GM19372 (cell line): ENCODE measurements around the gene HIPK1.

ENCODE experiments used
- ATAC-seq: cut with Tn5 transposase; IDR thresholded peaks from one replicate; pipeline ENCODE4 v1.9.1; 2021; ENCODE audit warnings: mild to moderate bottlenecking, low read depth, moderate library complexity; ENCODE audit not compliant: unreplicated experiment

The HIPK1 gene

DNA sequence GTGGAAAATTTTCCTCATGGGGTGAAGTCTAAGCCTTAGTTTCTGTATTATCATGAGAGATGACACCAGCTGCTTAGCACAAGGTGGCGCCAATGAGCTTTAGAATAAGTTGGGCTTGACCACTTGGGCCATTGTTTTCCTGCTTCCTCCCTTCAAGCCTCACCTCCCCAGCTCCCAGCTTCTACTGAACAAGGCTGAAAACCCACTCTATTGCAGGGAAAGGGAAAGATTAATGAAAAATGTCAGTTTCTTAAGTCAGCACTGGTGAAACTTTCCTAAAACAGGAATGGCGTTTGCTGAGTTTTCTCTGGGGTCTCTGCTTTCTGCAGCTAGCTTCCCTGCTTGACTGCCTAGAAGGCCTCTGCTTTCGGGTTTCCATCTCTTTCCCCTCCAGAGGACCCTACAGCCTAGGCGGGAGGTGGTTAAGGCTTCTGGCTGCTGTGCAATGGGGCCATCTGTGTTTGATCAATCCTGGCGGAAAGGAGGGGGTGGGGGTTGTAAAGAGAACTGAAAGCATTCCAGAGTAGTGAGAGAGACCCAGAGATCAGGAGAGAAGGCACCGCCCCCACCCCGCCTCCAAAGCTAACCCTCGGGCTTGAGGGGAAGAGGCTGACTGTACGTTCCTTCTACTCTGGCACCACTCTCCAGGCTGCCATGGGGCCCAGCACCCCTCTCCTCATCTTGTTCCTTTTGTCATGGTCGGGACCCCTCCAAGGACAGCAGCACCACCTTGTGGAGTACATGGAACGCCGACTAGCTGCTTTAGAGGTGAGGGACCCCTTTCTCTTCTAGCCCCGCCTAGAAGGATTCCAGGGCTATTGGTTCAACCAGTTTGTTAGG lies 50.0 kb downstream of the HIPK1 start, which contains the start of gene OLFML3:
OLFML3 (plus strand) TSS at position 612 of the 840 bp plus-strand sequence; CDS start at position 655, 43 bp downstream.
- peak; percentile 62 for ATAC-seq

DNA sequence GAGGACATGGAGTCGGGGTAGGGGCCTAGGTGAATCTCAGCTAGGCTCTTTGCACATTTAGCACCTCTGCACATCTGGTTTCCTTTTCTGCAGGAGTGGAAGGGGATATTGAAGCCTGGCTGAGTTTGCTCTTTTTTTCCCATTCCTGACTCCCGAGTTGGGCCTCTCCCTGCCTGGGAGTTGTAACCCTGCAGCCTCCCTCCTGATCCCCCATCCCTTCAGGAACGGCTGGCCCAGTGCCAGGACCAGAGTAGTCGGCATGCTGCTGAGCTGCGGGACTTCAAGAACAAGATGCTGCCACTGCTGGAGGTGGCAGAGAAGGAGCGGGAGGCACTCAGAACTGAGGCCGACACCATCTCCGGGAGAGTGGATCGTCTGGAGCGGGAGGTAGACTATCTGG lies 51.0 kb downstream of the HIPK1 start:
- ATAC-seq = no peak

DNA sequence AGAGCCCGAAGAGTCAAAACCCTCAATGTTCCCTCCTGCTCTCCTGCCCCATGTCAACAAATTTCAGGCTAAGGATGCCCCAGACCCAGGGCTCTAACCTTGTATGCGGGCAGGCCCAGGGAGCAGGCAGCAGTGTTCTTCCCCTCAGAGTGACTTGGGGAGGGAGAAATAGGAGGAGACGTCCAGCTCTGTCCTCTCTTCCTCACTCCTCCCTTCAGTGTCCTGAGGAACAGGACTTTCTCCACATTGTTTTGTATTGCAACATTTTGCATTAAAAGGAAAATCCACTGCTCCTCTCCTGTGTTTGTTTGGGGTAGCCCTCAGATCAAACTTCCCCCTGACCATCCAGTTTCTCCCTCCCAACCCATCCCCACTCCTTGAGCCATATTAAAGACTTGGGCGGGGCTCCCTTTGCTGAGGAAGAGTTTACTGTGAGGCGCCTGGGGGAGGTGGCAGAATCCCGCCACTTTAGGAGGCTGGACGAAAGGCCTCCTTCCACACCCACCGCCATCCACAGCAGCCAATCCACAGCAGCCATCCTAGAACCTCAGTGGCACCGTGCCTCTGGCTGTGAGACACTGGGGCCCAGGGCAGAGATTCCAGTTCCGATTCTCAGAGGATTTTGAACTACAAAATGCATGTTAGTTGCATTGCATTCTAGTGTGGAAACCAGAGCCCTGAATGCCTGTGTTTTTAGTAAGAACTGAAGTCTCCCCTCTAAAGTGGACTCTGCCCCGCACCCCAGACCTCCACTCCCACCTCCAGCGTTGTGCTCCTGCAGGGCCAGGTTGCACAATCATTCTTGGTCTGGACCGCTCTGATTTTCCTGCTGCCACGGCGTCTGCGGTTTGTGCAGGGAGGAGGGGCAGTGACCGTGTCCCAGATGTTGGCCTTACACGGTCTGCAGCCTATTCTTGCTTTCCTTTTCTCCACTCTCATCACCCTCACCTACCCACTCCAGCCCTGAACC lies 53.1 kb downstream of the HIPK1 start:
- ATAC-seq = no peak

DNA sequence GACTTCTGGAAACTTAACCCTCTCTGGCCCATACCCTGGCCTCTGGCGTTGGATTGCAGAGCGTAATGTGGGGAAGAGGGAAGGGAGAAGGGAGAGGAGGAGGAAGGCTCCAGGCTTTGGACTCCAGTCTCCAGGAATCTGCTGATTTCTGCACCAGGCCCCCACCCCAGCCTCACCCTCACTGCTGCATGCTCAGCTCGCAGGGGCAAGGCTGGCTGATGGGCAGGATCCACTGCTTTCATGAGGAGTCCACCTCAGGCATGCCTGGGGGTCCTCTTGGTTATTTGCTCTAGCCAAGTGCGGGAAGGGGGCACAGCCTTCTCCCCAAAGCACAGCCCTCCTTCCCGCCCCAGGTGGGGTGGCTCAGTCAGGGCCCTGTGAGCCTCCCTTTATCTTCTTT lies 53.8 kb downstream of the HIPK1 start:
- ATAC-seq = no peak

DNA sequence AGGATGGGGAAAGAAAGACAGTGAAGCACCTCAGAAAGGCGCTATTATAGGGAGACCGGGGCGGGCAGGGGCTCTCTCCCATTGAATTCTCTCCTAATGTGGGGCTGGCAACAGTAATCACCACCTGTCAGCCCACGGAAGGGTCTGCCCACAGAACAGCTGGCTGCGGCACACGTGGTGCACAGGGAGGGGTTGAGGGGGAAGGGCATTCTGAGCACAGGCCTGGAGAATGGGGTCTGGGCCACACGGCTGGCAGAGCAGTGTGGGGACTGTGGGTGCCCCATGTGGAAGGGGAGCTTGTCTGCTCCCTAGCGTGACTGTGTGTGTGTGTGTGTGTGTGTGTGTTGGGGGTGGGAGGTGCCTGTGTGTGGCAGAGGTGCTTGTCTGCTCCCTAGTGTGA lies 54.3 kb downstream of the HIPK1 start:
- no peak for ATAC-seq

DNA sequence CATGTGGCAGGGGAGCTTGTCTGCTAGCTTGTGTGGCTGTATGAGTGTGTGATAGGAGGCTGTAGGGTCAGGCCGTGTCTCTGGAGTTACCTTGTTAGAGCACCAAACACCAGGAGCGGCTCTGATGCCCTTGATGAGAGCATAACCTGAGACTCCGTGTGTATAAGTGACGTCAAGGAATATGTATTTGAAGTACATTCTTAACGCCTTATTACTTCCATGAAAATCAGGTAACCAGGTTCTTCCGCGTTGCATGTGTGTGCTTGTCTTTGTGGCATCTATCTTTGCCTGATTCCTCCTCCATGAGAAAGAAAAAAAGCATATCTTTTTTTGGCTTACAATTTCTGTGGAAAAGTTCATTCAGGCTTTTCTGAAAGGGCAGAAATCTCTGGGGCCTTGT lies 54.7 kb downstream of the HIPK1 start:
- ATAC-seq = no peak

DNA sequence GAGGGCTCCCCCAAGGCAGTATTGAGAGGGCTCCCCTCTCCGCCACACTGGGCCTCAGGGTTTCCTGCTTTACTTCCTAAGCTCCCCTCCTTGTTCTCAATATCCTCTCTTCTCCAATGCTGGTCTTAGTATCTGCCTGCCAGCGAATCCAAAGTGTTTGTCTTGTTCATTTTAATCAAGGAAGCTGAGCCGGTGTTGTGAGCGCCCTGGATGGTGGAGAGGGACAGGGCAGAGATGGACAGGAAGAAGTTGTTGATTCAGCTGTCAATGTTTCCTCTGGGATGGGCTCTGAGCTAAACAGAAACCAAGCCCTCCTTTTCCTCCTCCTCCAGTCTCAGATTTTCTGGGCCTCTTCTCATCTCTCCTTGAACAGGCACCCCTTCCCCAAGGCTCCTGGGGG lies 55.6 kb downstream of the HIPK1 start:
- ATAC-seq = no peak

DNA sequence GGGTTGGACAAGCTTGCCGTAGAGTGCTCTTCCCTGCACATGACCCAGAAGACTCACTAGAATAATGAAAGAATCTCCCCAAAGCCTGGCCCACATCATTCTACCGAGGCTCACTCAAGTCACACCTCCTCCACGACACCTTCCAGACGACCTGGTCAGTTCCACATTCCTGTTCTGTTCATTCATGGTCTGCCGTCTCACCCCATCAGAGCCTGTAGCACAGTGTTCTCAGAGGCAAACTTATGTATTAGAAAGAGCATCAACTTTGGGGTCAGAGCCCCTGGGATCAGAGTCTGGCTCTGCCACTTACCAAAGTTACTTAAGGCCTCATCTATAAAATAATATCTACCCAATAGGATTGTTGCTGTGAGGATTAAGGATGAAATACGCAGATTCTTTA lies 57.7 kb downstream of the HIPK1 start:
- ATAC-seq = no peak

DNA sequence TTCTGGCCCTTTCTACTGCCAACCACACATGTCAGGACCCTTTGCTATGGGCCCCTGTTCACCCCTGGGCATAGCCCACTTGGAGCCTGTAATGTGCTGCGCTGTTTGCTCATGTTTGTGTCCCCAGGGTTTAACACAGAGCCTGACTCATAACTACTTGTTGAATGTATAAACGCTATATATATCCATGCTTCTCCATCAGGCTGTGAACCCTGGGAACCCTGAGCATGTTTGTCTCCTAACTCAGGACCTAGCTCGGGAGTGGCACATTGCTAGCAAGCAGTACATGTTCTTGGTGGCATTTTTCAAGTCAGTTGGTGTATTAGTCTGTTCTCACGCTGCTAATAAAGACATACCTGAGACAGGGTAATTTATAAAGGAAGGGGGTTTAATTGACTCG lies 58.1 kb downstream of the HIPK1 start:
- ATAC-seq = no peak

DNA sequence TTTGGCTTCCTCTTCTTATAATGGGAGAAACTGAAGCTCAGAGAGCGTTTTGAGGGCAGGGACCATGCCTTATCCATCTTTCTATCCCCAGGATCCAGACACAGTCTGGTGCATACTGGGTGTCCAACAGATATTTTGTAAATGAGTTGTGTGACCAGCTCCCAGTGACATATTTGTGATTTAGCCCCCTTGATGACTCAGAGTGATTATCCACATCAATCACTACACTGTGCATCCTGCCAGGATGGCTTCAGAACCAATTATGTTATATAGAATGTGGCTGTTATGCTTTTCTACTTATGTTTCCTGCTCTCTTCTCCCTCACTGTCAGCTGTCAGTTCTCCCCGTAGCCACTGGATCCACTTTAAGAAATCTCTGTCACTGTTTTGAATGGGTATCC lies 61.4 kb downstream of the HIPK1 start:
- no peak for ATAC-seq

DNA sequence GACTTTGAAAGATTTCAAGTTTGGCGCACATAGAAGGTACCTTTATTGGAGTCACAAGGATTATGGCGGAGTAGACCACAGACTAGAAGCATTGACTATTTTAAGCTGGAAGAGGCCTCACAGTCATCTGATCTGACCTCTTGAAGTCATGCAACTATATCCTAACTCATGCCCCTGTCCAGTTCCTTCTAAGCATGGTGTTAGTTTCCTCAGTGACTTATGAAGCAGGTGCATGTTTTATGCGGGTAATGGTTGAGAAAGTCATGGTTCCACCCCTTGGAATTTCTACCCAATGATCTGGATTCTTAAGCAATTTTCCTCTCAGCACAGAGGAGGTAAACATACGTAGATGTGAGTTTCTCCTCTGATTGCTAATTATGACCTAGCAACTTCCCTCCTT lies 61.8 kb downstream of the HIPK1 start:
- no peak for ATAC-seq

DNA sequence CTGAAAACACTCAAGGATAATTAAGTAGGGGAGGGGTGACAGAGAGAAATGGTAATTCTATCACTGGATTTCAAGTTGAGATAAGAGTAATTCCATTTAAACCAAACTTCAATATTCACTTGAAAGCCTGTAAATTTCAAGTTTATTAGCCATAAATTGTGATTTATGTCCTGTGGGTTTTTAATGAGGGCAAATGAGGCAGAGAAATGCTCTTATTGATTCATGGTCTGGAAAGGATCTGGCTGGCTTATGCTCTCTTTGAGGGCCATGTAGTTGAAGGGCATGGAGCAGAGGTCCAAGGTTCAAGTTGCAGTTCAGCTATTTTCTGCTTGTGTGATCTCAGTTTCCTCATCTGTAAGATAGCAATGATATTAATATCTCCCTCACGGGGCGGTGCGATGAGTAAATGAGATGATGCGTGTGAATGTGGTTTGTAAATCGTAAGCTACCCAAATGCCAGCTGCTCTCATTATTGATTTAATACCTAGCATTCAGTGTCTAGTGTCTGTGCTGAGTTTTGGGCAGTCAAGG lies 62.4 kb downstream of the HIPK1 start:
- no peak for ATAC-seq

DNA sequence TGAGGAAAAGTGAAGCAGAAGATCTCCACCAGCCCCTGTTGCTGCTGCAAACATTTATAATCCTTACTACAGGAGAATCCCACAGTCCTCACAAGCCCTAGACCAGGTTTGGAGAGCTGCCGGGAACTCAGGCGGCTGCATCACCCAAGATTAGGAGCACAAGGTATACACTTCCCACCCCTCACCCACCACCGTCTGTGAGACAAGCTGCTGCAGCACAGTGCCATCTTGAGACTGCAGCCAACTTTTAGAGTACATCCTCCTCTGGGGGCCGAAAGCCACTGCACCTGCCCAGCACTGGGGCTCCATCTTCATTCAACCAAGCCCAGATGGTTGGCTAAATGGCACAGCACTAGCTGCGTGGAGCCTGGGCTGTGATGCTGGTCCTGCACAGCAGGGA lies 63.9 kb downstream of the HIPK1 start:
- no peak for ATAC-seq

DNA sequence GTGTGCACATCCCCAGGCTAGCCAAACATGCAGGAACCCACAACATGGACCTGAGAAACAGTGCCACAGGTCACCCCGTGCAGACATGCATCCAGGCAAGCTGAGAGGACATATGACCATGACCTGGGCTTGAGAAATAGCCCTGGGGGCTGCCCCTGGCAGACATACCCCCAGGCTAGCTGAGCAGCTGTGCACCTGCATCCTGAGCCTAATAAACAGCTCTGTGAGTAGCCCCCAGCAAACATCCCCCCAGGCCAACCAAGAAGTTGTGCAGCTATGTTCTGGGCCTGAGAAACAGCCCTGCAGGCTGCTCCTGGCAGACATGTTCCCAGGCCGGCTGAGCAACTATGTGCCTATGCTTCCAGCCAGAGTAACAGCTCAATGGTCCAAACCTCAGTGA lies 64.6 kb downstream of the HIPK1 start:
- ATAC-seq = no peak

DNA sequence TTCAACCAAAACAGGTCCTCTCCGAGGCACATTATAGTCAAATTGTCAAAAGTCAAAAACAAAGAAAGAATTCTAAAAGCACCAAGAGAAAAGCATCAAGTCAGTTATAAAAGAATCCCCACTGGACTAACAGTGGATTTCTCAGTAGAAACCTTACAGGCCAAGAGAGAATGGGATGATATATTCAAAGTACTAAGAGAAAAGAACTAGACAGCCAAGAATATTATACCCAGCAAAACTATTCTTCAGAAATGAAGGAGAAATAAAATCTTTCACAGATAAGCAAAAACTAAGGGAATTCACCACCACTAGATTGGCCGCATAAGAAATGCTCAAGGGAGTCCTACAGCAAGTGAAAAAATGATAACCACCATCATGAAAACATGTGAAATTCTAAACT lies 66.3 kb downstream of the HIPK1 start:
- ATAC-seq = no peak

DNA sequence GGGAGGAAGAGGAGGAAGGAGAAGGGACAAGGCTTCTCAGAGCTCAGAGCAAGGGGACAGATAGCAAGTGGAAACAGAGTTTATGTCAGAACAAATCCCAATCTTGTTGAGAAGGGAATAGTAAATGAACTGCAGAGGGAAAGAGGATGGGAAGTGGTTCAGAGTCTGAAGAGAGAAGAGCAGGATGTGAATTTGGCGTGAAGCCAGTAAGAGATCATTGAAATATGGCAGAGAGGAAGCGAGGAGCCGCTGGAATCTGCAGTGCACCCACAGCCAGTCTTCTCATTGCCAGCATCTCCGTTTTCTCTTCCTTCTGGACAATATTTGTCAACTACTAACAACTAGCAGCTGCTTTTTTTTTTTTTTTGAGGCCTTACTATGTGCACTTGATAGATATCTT lies 69.2 kb downstream of the HIPK1 start:
- no peak for ATAC-seq

DNA sequence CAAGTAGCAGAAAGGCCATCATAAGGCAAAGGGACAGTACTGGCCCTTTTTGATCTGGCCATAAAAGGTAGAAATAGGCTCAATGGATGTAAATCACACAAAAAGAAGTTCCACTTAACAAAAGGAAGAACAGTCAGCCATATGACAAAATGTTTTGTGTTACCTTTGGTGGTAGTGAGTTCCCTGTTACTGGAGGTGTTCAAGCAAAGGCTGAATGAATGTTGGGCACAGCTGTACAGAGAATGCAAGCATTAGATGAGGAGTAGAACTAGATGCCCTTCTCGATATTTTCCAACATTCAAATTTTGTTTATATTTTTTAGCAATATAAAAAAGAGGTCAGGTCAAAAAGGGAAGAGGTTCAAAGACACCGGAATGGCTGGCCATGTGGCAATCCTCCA lies 70.1 kb downstream of the HIPK1 start:
- ATAC-seq = no peak

DNA sequence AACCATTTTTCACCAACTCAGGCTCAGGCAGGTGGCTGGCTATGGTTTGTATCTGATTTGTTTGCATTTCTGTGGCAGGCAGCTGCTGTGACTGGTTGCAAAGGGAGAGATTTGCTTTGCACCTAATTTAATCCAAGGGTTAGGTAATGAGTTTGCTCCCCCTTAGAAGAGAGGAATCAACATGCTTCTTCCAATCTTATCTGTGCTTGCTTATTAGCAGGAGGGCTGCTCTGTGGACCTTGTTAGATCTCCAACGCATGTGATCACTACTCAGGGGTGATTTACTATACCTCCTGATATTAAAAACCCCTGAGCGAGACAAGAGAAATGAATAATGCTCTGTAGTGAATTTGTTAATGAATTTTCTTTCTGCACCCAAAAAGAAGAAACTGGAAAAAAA lies 70.7 kb downstream of the HIPK1 start:
- no peak for ATAC-seq

DNA sequence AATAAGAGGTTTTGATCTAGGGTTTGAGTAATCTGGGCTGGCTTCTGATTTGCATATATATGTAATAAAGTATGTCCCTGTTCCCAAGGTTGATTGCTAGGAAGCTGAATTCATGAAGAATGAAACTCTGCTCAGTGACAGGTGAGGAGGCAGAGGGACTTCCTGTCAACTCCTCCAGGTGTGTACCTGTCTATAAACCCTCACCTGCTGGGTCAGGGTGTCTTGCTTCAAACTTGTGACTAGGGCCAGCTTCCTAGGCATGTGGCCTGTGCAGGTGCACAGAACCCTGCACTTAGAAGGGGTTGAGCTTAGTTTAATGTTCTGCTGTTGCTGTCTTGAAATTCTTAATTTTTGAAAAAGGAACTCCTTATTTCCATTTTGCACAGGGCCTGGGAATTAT lies 71.3 kb downstream of the HIPK1 start:
- ATAC-seq = no peak

DNA sequence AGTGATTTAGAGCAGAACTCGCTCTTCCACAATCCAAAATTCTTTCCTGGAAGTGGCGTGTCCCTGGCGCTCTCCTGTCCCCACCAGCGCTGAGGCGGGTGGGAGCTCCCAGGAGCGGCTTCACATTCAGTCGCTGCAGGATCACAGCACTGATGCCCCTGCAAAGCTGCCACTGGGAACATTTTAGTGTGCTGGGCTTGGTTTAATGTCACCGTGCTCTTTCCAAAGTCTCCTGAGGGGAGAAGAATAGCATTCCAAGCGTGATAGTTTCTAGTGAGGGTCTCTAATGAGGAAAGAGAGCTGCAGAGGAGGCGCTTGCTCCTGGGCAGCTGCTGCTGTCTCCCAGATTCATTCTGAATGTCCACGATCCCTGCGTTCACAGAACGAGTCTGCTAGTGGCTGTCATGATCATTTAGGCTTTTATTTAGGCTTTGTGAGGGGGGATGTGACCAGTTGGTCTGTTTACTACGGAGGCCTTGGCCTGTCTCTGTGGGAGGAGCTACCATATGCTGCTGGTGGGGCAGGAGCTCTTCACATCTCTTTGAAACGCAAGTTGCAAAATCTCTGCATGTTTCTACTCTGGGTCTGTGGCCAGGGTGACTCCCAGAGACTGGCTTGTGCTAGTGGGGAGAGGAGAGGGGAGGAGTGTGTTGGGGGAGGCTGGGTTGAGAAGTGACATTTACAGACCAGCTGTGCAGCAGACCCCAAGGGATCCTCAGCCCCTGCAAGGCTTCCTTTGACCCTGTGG lies 73.5 kb downstream of the HIPK1 start:
- no peak for ATAC-seq

DNA sequence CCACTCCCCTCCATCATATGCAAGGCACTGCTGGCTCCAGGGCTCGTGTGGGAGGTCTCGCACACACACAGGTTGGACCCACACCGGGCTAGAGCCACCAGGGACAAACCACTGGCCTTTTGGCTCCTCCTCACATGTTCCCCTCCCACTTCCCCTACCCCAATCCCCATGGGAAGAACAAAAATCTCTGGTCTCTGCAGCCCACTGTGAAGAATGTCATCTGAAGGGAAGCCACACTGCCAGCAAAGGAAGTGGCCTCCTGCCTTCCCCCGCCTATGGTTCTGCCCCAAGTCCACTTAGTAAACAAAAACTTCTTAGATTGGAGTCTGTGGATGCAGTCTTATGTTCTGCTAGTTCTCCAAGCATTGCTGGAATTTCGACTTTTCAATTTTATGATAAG lies 74.3 kb downstream of the HIPK1 start:
- no peak for ATAC-seq
